Muscle of back (tissue), 11 donors: ENCODE results near the gene RNASEH2C. TPM values are rescaled to one million over a fixed set of nuclear protein-coding genes. Genes with fewer than 3 reads are reported as not detected.
"Not testable (repeated sequence)": the region's sequence is repeated elsewhere in the genome, so short reads cannot be mapped to it uniquely, and the experiment has no call there.

Experiments used
- DNase-seq, 3 donors: peaks; one replicate each; pipeline versions ENCODE4 v3.0.0 to v3.0.0-alpha.2; 2013
- polyA plus RNA-seq, 10 donors: library from polyadenylated mRNA; unstranded; fragments of 120-200 nt; gene quantifications; one replicate each; pipeline ENCODE4 v1.2.1, GENCODE V29; 2013; ENCODE audit not compliant: insufficient read length in 10 of 10

Gene RNASEH2C
- polyA plus RNA-seq, 10 donors: 20.0 to 30.6 (median 25.3) TPM

- peak in 1 of 3 donors; percentile 32 for DNase-seq
Observed at GRCh38 chr11:65695459-65696241, 24.9 kb downstream of the RNASEH2C start.

- no peak for DNase-seq
Observed at GRCh38 chr11:65692367-65692766, 28.2 kb downstream of the RNASEH2C start.

DNA sequence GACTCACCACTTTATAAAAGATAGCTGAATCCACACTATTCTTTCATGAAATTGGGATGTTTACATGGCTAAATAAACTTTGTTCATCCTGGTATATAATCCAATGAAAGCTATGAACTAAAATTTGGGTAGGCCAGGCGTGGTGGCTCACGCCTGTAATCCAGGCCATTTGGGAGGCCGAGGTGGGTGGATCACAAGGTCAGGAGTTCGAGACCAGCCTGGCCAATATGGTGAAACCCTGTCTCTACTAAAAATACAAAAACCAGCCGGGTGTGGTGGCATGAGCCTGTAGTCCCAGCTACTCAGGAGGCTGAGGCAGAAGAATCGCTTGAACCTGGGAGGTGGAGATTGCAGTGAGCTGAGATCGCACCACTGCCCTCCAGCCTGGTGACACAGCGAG lies 28.8 kb downstream of the RNASEH2C start:
- DNase-seq: not testable (repeated sequence)

- no peak for DNase-seq
Observed at GRCh38 chr11:65685981-65686380, 34.6 kb downstream of the RNASEH2C start.

DNA sequence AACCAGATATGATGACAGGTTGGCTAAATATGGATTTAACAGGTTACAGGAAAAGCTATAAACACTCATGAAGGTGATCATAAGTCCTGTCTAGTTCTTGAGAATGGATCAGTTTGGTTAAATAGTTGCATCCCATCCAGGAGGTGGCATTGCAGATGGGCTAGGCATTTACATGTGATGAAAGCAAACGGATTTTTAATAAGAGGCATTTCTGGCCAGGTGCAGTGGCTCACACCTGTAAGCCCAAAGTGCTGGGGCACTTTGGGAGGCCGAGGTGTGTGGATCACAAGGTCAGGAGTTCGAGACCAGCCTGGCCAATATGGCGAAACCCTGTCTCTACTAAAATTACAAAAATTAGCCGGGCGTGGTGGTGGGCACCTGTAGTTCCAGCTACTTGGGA lies 37.1 kb downstream of the RNASEH2C start:
- DNase-seq: not testable (repeated sequence)

GRCh38 chr11:65680192-65680743 lies 40.3 kb downstream of the RNASEH2C start:
- no peak for DNase-seq

- no peak for DNase-seq
Observed at GRCh38 chr11:65672982-65673381, 47.6 kb downstream of the RNASEH2C start.

- DNase-seq: no peak
Observed at GRCh38 chr11:65672180-65672860, 48.3 kb downstream of the RNASEH2C start.

Other genes starting within 250 kb of the RNASEH2C start
- gene MALAT1, start 221.8 kb downstream of the RNASEH2C start, polyA plus RNA-seq: 100 to 1,000 TPM in 9 of 10 donors, 10 to 100 TPM in 1; 85.1 to 316 (median 172) TPM
- gene SCYL1, start 195.7 kb downstream of the RNASEH2C start, polyA plus RNA-seq: 10 to 100 TPM; 37.5 to 56.9 (median 41.6) TPM
- gene LTBP3, start 162.4 kb downstream of the RNASEH2C start, polyA plus RNA-seq: 100 to 1,000 TPM; 104 to 189 (median 128) TPM
- gene ZNRD2, start 150.3 kb downstream of the RNASEH2C start, polyA plus RNA-seq: 10 to 100 TPM; 51.9 to 71.8 (median 54.4) TPM
- 10 to 100 TPM; 29.3 to 39.1 (median 34.5) TPM for gene FAM89B, start 148.3 kb downstream of the RNASEH2C start, polyA plus RNA-seq
- gene EHBP1L1, start 144.7 kb downstream of the RNASEH2C start, polyA plus RNA-seq: 100 to 1,000 TPM; 140 to 326 (median 260) TPM
- gene KCNK7, start 125.0 kb downstream of the RNASEH2C start, polyA plus RNA-seq: 1 to 10 TPM in 6 of 10 donors, under 1 TPM in 4; 0.33 to 2.7 (median 1.1) TPM
- 10 to 100 TPM; 21.8 to 34.2 (median 26.6) TPM for gene MAP3K11, start 106.6 kb downstream of the RNASEH2C start, polyA plus RNA-seq
- 10 to 100 TPM; 12.6 to 23.6 (median 17.5) TPM for gene PCNX3, start 105.0 kb downstream of the RNASEH2C start, polyA plus RNA-seq
- gene SIPA1, start 82.7 kb downstream of the RNASEH2C start, polyA plus RNA-seq: 10 to 100 TPM; 24.4 to 44.3 (median 36.2) TPM
- gene RELA, start 57.9 kb downstream of the RNASEH2C start, polyA plus RNA-seq: 10 to 100 TPM; 38.3 to 47.3 (median 42.1) TPM
- gene KAT5, start 8.5 kb downstream of the RNASEH2C start, polyA plus RNA-seq: 10 to 100 TPM; 29.1 to 39.6 (median 34.4) TPM
- gene AP5B1, start 60.2 kb upstream of the RNASEH2C start, polyA plus RNA-seq: 1 to 10 TPM; 1.4 to 3.0 (median 2.2) TPM
- 1 to 10 TPM in 1 of 10 donors, under 1 TPM in 1, not detected in 8; 0.31 to 1.2 TPM for gene OVOL1, start 66.3 kb upstream of the RNASEH2C start, polyA plus RNA-seq
- gene SNX32, start 113.2 kb upstream of the RNASEH2C start, polyA plus RNA-seq: 1 to 10 TPM in 9 of 10 donors, under 1 TPM in 1; 0.64 to 2.3 (median 1.6) TPM
- 100 to 1,000 TPM; 475 to 750 (median 627) TPM for gene CFL1, start 137.4 kb upstream of the RNASEH2C start, polyA plus RNA-seq
- gene MUS81, start 139.6 kb upstream of the RNASEH2C start, polyA plus RNA-seq: 10 to 100 TPM; 31.7 to 60.8 (median 41.9) TPM
- gene EFEMP2, start 152.0 kb upstream of the RNASEH2C start, polyA plus RNA-seq: 100 to 1,000 TPM in 5 of 10 donors, 10 to 100 TPM in 5; 83.5 to 137 (median 101) TPM
- gene CTSW, start 159.0 kb upstream of the RNASEH2C start, polyA plus RNA-seq: 1 to 10 TPM in 4 of 10 donors, under 1 TPM in 5, not detected in 1; 0.69 to 2.9 (median 0.98) TPM
- gene FIBP, start 167.7 kb upstream of the RNASEH2C start, polyA plus RNA-seq: 10 to 100 TPM; 57.3 to 68.8 (median 61.7) TPM
- 10 to 100 TPM in 8 of 10 donors, 1 to 10 TPM in 2; 9.2 to 24.8 (median 12.6) TPM for gene CCDC85B, start 169.9 kb upstream of the RNASEH2C start, polyA plus RNA-seq
- under 1 TPM in 6 of 10 donors, not detected in 4; 0.22 to 0.64 (median 0.29) TPM for gene FOSL1, start 179.6 kb upstream of the RNASEH2C start, polyA plus RNA-seq
- 10 to 100 TPM; 27.2 to 39.2 (median 32.0) TPM for gene C11orf68, start 198.3 kb upstream of the RNASEH2C start, polyA plus RNA-seq
- gene DRAP1, start 198.6 kb upstream of the RNASEH2C start, polyA plus RNA-seq: 100 to 1,000 TPM in 2 of 10 donors, 10 to 100 TPM in 8; 46.8 to 108 (median 66.1) TPM
- under 1 TPM in 2 of 10 donors, not detected in 8; 0.25 to 0.40 TPM for gene TSGA10IP, start 224.7 kb upstream of the RNASEH2C start, polyA plus RNA-seq
- 10 to 100 TPM; 30.7 to 42.6 (median 36.7) TPM for gene SART1, start 240.9 kb upstream of the RNASEH2C start, polyA plus RNA-seq